NCI-H2081 treated with DMSO at 0.1 percent for 48 hours (cell line): ENCODE data around the gene DOK4.
"Not testable (repeated sequence)": the region's sequence is repeated elsewhere in the genome, so short reads cannot be mapped to it uniquely, and the experiment has no call there.

Source experiments
- DNase-seq: peaks from one replicate; lab custom pipeline; 2025; lab: John Stamatoyannopoulos, UW

The DOK4 gene

DNA sequence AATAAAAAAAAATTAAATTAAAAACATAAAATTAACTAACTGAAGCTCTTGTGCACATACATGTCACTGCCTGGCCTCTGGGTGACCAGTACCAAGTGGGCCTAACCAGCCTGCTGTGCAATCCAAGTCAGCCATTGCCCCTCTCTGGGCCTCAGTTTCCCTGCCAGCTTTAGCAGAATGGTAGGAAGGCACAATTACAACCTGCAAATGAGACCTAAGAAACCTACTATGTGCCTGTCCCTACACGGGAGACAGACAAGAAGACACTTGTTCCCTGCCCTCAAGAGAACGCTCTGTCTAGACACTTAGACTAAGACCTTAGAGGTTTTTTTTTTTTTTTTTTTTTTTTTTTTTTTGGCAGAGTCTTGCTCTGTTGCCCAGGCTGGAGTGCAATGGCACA lies 40.8 kb downstream of the DOK4 start:
- DNase-seq: no peak

GRCh38 chr16:57444711-57445110 lies 41.6 kb downstream of the DOK4 start:
- no peak for DNase-seq

GRCh38 chr16:57440551-57440950 lies 45.7 kb downstream of the DOK4 start:
- DNase-seq: not testable (repeated sequence)

- not testable (repeated sequence) for DNase-seq
Observed at GRCh38 chr16:57439947-57440346, 46.3 kb downstream of the DOK4 start.

GRCh38 chr16:57435838-57436237 lies 50.5 kb downstream of the DOK4 start:
- DNase-seq: no peak

- DNase-seq: no peak
Observed at GRCh38 chr16:57434003-57434402, 52.3 kb downstream of the DOK4 start.

DNA sequence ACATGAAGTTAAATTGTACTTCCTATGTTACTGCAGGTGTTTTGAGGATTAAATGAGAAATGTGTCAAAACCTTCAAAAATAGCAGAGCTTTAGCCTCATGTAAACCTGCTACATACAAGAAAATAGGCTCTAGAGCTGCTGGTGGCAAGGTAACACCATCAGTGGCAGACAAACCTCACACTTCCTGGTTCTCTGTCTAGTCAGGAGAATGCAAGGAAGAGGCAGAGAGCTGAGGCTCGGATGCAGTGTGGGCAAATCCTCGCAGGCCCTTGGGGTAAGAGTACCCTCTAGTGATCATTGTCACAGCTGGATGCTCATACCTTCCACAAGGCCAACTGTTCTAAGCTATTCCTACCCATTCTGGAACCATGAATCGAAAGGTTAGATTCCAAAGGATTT lies 53.3 kb downstream of the DOK4 start:
- no peak for DNase-seq

- DNase-seq: no peak
Observed at GRCh38 chr16:57432505-57432904, 53.8 kb downstream of the DOK4 start.

DNA sequence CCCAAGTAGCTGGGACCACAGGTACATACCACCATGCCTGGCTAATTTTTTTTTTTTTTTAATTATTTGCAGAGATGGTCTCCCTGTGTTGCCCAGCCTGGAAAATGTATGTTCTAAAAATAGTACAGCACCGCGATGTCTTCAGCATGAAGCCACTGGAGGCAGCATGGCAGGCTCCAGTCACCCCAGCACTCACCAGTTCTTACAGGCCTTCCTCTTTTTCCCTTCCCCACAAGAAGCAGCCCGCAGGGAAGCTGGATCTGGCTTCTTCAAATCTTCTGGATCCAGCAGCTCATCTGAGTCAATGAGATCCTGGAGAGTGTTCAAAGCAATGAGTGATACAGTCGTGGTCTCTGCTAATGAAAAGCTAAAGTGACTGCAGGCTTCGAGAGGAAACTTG lies 55.3 kb downstream of the DOK4 start:
- no peak for DNase-seq

- DNase-seq: no peak
Observed at GRCh38 chr16:57427824-57428223, 58.5 kb downstream of the DOK4 start.

- DNase-seq: no peak
Observed at GRCh38 chr16:57427307-57427706, 59.0 kb downstream of the DOK4 start.

GRCh38 chr16:57426356-57426755 lies 59.9 kb downstream of the DOK4 start:
- no peak for DNase-seq

GRCh38 chr16:57424583-57424982 lies 61.7 kb downstream of the DOK4 start:
- no peak for DNase-seq

- no peak for DNase-seq
Observed at GRCh38 chr16:57423152-57423551, 63.1 kb downstream of the DOK4 start.

GRCh38 chr16:57422026-57422944 lies 64.0 kb downstream of the DOK4 start:
- no peak for DNase-seq
